COLO668 (cell line): Measurements from ENCODE around the gene RAD52.
"Not testable (repeated sequence)": the region's sequence is repeated elsewhere in the genome, so short reads cannot be mapped to it uniquely, and the experiment has no call there.

Experiments
- DNase-seq: peaks from one replicate; lab custom pipeline; 2025; ENCODE audit not compliant: unreplicated experiment; lab: John Stamatoyannopoulos, UW

Gene RAD52

DNA sequence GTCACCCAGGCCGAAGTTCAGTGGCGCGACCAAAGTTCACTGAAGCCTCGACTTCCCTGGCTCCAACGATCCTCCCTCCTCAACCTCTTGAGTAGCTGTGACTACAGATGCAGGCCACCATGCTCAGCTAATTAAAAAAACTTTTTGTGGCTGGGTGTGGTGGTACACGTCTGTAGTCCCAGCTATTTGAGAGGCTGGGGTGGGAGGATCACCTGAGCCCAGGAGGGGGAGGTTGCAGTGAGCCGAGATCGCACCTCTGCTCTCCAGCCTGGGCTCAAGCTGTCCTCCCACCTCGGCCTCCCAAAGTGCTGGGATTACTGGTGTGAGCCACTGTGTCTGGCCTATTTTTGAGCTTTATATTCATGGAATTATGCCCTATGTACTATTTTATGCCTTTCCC, 18.1 kb upstream of the RAD52 start:
- no peak for DNase-seq

DNA sequence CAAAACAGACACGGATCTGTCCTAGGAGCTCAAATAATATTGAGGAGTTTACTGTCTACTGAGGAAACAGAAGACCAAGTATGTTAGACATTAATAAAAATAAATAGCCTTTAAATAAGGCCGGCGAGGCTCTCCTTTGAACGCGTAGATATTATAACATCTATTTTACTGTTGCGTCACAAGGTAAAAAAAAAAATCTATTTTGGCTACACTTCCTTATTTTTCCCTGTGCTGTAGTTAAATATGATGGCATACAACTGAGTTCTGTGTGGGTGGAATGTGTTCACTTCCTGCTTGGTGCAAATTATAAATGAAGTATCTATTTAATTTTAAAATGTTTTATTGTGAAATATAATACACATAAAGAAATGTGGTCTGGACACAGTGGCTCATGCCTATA, 17.2 kb upstream of the RAD52 start:
- DNase-seq: no peak

DNA sequence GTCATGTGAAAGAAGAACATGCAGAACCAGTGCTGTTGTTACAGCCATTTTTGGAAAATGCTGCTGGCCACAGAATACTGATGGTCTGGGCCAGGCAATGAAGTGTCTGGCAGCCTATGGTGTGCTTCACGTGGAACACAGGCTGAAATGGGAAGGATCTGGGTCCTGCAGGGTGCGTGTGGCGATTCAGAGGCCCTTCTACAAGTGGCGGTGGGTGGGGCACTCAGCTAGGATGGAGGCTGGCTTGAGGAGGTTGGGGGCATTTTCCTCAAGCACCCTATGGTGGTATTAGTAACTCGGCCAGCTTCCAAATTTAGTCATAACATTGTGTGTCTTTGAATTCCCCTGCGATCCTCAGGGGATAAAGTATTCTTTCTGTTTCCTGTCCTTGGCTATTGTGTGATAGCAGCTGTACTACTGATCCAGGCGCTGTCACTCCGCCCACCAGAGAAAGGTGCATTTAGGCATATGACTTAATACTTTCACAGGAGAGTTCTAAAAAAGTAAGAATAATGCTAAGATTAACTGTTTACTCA, 9.2 kb upstream of the RAD52 start:
- no peak for DNase-seq

DNA sequence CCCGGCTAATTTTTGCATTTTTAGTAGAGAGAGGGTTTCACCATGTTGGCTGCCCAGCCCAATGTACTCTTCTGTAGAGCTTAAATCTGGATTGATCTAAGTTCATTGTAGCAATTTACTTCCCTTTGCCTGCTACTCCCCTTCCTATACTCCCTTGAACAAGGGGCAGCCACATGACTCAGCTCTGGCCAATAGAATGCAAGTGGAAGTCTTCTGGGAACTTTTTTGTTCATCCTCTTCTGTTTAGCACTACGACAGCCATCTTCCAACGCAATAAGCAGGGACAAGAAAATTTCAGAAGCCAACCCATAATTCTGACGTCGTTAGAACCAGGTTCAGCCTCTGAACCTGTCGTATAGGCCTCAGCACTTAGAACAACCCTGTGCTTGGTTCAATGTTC, 6.4 kb upstream of the RAD52 start:
- no peak for DNase-seq

DNA sequence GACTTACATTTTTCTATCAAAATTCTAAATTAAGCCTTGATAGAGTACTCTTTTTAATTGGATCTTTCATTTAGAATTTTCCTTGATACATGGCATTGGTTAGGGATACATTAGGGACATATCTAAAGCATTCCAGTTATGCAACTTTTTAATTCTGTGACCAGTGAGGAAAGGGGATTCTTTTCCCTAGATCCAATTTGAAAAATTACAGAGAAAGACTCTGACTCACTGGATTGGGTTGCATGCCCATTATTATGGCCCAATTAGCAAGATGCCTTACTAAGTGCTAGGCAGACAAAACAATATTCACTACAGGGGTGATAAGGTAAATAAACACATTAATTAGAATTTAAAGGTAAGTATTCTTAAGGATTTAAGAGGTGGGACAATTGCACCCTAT, 5.2 kb upstream of the RAD52 start:
- no peak for DNase-seq

DNA sequence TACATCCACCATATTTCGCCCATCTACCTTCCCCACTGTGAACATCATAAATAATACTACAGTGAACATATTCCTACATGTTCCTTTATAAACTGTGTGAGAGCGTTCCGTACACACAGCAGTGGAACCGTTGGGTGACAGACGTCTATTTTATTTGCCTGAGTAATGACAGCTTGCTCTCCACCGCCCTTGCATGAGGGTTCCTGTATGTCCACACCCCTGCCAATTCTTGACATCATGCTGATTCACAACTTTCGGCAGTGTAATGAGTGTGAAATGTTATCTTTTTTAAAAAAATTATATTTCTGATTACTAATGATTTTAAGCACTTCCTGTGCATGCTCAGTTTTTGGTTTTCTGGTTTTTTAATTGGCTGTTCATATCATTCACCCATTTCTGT, 4.3 kb upstream of the RAD52 start:
- no peak for DNase-seq

DNA sequence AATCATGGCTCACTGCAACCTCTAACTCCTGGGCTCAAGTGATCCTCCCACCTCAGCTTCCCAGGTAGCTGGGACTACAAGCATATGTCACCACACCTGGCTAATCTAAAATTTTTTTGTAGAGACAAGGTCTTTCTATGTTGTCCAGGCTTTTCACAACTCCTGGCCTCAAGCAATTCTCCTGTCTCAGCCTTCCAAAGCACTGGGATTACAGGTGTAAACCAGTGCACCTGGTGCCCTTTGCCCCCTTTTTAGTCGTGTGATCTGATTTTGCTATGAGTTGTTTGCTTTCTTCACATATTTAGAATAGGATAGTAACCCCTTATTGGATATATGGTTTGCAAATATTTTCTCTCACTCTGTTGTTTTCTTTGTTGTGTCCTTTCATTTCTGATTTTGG, 1.7 kb upstream of the RAD52 start:
- peak; percentile 25 for DNase-seq

DNA sequence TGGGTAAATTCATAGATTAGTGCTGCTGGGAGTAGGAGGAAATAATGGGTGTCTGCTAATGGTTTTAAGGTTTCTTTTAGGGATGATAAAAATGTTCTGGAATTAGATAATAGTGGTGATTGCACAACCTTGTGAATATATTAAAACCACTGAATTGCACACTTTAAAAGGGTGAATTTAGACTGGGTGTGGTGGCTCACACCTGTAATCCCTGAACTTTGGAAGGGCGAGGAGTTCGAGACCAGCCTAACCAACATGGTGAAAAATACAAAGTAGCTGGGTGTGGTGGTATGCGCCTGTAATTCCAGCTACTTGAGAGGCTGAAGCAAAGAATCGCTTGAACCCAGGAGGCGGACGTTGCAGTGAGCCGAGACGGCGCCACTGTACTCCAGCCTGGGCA, 1.3 kb downstream of the RAD52 start:
- DNase-seq: no peak

DNA sequence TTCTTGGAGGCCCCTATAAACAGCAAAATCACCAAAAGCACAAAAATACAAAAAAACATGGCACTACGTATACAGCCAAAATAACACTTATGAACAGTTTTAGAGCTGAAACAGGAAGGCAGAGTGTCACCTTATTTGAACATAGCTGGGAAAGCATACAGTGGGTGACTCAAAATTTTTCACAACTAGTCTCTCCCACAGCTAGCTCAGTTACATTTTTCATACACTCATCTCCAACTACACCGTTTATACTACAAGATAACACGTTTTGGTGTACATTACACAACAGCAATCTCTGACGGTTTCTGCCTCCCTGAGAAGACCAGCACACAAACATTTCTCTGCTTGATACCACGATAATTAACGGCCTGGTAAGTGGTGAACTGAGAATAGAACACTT, 2.9 kb downstream of the RAD52 start:
- no peak for DNase-seq

DNA sequence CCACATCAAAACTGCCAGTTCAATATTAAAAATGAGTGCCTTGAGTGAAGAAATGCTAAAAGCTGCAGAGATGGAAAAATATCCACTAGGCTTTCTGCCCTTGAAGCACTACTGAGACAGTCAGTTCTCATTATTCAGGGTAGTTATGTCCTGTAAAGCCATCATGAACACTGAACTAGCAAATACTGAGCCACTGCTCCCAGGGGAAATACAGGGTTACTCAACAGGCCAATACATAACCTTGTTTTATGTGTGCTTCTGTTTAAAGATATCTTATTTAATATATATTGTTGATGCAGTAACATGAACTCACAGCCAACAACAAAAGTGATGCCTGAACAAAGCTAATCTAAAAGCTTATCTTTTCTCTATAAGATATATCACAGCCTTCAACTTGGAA, 3.3 kb downstream of the RAD52 start:
- DNase-seq: no peak

DNA sequence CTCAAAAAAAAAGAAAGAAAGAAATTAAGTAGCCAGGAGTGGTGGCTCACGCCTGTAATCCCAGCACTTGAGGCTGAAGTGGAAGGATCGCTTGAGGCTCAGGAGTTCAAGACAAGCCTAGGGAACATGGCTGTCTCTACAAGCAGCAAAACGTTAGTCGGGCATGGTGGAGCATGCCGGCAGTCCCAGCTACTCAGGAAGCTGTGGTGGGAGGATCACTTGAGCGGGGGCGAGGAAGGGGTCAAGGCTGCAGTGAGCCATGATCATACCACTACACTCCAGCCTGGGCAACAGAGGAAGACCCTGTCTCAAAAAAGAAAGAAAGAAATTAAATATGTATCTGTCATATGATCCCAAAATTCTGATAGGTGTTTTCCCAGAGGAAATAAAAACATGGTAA, 5.3 kb downstream of the RAD52 start:
- no peak for DNase-seq

DNA sequence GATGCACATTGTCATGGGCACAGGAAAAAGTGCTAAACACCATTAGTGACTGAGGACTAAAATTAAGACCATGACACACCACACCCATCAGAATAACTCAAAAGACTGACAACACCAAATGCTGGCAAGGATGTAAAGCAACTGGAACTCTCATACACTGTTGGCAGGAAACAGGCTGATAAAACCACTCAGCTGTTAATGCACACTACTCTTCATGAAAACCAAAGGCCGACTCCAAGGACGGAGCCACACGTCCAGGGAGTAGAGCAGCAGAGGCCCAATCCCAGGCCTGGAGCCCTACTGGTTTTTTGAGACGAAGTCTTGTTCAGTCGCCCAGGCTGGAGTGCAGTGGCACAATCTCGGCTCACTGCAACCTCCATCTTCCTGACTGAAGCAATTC, 6.4 kb downstream of the RAD52 start:
- no peak for DNase-seq

DNA sequence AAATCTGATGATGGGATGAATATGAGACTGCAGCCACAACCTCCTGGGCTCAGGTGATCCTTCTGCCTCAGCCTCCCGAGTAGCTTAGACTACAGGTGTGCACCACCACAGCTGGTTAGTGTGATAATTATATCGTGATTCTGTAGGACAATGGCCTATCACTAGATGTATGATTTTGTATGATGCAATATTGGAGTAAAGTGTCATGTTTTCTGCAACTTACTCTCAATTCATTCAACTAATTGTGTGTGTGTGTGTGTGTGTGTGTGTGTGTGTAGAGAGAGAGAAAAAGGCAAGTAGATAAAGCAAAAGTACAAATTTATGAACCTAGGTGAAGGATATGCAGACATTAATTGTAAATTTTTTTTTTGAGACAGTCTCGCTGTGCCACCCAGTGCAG, 10.7 kb downstream of the RAD52 start:
- no peak for DNase-seq

DNA sequence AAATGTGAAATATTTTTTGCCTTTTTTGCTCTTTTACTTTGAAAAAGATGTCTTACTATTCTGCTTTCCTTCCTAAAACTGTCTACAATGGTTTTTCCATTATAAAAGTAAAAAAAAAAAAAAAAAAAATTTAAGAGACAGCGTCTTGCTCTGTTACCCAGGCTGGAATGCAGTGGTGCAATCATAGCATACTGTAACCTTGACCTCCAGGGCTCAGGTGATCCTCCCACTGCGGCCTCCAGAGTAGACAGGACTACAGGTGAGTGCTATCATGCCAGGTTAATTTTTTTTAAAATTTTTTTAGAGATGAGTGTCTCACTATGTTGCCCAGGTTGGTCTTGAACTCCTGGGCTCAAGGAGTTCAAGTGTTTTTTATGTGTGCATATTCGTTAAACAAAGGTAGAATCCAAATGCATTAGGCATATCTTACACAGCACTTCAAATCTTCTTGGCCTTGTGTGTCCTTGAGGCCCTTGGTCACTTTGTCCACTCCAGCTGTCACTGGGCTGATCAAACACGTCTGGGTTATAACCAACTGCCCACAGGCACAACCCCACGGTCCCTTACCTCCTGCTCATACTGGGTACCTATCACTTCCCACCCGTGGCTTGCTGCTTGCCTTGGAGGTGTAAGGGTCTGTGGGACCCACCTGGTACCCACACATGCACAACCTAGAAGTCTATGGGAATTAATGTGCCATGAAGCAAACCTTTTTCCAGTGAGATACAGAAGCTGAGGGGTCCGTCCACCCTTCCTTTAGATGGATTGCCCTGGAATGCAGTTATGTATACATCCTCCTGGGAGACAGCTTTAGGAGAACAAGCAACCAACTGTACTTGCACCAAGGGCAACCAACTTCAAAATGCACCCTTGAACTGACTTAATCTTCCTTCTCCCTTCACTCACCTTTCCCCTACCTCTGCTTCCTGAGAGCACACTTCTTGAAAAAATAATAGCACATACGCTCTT, 12.8 kb downstream of the RAD52 start:
- DNase-seq: no peak

DNA sequence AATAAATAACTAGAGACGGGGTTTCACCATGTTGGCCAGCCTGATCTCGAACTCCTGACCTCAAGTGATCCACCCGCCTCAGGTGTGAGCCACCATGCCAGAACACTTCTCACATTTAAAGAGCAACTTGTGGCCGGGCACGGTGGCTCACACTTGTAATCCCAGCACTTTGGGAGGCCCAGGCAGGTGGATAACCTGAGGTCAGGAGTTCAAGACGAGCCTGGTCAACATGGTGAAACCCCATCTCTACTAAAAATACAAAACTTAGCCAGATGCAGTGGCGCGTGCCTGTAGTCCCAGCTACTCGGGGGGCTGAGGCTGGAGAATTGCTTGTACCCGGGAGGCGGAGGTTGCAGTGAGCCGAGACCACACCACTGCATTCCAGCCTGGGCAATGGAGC, 13.6 kb downstream of the RAD52 start:
- DNase-seq: not testable (repeated sequence)

DNA sequence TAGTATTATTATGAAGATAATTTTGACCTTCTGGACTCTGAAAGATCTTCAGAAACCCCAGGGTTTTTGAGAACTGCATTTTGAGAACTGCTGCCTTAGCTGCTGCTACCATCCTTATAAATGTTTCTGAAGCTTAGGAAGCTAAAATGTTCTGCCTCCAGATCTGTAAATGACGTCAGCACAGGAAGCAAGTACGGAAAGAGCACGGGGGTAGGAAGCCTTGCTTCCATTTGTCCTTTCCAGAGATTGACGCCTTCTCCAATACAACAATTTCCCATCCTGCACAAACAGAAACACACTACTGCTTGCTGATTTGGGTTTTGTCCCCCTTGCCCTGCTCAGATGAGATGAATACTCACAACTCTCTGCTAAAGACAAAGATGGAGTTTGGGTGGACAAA, 17.9 kb downstream of the RAD52 start:
- no peak for DNase-seq

DNA sequence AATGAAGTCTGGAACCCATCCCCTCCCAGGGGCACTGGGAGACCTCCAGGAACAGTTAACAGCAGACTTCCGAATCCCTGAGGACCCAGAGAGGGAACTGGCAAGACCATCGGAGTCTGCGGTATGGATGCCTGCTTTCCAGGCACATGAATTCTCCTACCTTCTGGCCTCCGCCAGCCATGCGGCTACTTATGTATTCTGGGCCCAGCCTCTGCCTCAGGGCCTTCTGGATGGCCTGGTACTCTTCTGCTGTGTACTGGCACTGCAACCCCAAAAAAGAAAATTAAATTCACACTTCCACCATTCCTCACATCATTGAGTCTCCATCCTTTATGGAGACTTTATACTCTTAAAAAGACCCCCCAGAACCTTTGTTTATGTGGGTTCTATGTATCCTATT, 18.4 kb downstream of the RAD52 start:
- no peak for DNase-seq

DNA sequence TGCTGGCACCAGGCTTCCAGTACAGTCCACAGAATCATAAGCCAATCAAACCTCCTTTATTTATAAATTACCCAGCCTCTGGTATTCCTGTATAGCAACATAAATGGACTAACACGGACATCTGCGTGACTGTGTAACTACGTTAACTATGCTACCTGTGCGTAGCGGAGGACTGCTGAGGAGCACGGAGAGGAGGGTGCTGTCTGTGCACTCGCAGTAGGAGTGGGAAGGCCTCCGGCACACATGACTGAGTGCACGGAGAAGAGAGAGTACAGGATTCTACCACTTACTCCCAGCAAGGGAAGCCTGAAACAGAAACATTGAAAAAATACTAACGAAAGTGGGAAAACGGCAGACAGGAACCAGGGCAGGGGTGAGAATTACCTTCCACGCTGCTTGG, 22.9 kb downstream of the RAD52 start:
- no peak for DNase-seq

DNA sequence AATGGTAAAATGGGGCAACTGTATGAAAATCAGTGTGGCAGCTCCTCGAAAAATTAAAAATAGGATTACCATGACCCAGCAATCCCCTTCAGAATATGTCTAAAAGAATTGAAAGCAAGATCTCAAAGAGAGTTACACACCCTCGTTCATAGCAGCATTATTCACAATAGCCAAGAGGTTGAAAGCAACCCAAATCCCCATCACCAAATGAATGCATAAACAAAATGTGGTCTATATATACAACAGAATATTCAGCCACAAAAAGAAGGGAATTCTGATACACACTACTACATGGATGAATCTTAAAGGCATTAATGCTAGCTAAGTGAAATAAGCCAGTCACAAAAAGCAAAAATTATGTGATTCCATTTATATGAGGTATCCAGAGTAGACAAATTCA, 27.2 kb downstream of the RAD52 start:
- DNase-seq: no peak

DNA sequence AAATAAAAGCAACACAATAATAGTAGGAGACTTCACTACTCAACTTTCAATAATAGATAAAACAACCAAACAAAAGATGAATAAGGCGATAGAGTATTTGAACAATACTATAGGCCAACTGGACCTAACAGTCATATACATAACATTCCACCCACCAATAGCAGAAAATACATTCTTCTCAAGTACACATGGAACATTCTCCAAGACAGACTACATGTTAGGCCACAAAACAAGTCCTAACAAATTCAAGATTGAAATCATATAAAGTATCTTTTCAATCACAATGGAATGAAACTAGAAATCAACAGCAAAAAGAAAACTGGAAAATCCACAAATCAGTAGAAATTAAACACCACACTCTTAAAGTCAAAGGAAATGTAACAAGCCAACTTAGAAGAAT, 28.8 kb downstream of the RAD52 start:
- DNase-seq: no peak

DNA sequence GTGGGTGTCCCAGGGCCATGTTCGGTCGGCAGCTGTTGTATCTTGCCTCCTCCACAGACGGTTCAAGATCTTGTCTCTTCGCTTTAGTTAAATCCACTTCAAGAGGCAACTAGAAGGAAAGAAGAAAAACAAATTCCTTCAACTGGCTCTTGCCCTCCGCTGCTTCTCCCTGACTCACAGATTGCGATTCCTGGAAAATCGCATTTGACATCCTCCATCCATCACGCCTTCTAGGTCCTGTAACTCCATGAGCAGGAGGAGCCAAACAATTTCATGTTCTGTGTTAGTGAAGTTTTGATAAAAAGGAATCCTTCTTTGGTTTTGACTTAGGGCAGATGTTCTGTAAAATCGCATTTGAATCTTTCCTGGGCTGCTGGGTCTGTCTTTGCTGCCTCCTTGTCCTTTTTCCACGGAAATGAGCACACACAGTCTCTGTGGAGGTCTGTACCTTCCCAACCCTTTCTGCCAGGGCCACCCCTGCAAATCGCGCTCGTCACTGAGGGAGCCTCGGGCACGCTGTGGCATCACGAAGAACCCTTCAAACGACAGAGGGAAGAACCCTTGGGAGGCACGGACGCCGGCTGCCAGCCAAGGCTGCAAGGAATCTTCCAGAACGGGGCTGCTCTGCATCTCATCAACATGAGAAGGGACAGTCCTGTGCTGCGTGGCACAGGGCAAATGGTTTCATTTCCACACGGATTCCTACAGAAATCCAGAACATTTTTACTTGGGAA, 32.6 kb downstream of the RAD52 start:
- DNase-seq: no peak

DNA sequence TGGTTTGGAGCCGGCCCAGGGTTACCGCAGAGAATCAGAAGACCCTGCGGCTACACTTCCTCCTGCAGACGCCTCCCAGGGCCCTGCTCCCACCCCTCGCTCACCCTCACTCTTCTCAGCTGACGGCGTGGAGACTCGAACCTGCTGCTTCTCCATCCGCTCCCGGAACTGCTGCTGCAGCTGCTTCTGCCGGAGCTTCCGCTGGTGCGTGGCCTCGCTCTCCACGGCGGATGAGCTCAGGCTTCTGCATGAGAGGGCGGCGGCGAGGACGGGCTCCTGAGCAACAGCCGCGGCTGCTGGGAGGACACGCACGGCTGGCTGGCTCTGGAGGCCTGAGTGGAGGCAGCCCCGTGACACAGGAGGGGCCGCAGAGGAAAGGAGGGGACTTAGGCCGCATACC, 33.3 kb downstream of the RAD52 start:
- no peak for DNase-seq
